Thyroid gland (tissue), 4 donors: ENCODE data around the gene KRT5. TPM values are rescaled to one million over a fixed set of nuclear protein-coding genes. Genes with fewer than 3 reads are reported as not detected.

Experiments
- DNase-seq, 2 donors: peaks; one replicate each; pipeline ENCODE4 v3.0.0-alpha.2; 2019
- H3K27ac ChIP-seq, 3 donors: fragments of 200-600 bp; sonication (generic); 1 replicate in 2 of 3; 2 replicates in 1 of 3; pipeline ENCODE4 v1.5.1; 2016 to 2019; ENCODE audit warnings: mild to moderate bottlenecking in 1 of 3, moderate library complexity in 1 of 3
- H3K27me3 ChIP-seq: fragments of 200-600 bp; sonication (generic); one replicate; pipeline ENCODE4 v1.5.1; 2019
- H3K36me3 ChIP-seq, 2 donors: fragments of 200-600 bp; sonication (generic); one replicate each; pipeline ENCODE4 v1.5.1; 2016 to 2019
- H3K4me1 ChIP-seq, 2 donors: fragments of 200-600 bp; sonication (generic); one replicate each; pipeline ENCODE4 v1.5.1; 2017 to 2019
- H3K4me3 ChIP-seq, 3 donors: fragments of 200-600 bp; sonication (generic); replicated peaks in 1 of 3; 1 replicate in 2 of 3; 2 replicates in 1 of 3; pipeline ENCODE4 v1.5.1; 2016; ENCODE audit warnings: mild to moderate bottlenecking in 1 of 3
- H3K9me3 ChIP-seq: fragments of 200-600 bp; sonication (generic); one replicate; pipeline ENCODE4 v1.5.1; 2017
- POLR2A ChIP-seq, 2 donors: fragments of 450-650 bp; IDR thresholded peaks; one replicate each; pipeline ENCODE4 v1.6.1; 2017; ENCODE audit warnings: antibody characterized with exemption in 2 of 2, mild to moderate bottlenecking in 2 of 2, moderate library complexity in 1 of 2
- WGBS, 2 donors: methylation state at CpG; one replicate each; pipeline ENCODE4 v1.1.5; 2017; 5-methylcytosine and 5-hydroxymethylcytosine counted together
- intact Hi-C: fragments of 100-400 bp; cut with DNase I; formaldehyde crosslinking; loops from one replicate; pipeline ENCODE4 v1.15.1; 2023
- total RNA-seq, 4 donors: library from RNA; depleted of rRNA; stranded (reverse); fragments of >200 nt; gene quantifications; one replicate each; pipeline ENCODE4 v1.2.3, GENCODE V29; 2016
- TF ChIP-seq, protein P1 (sequence below), 6 experiments: fragments of 200-600 bp in 3 of 6; fragments of 450-650 bp in 3 of 6; sonication (generic) in 3 of 6; IDR thresholded peaks; one replicate each; pipeline ENCODE4 v1.5.1; 2016 to 2019; ENCODE audit warnings: antibody characterized with exemption in 6 of 6, mild to moderate bottlenecking in 2 of 6, inconsistent platforms in 1 of 6, moderate library complexity in 1 of 6

The KRT5 gene
- total RNA-seq, 4 donors from 2014 or later: 1.4 TPM; not detected in 3

DNA sequence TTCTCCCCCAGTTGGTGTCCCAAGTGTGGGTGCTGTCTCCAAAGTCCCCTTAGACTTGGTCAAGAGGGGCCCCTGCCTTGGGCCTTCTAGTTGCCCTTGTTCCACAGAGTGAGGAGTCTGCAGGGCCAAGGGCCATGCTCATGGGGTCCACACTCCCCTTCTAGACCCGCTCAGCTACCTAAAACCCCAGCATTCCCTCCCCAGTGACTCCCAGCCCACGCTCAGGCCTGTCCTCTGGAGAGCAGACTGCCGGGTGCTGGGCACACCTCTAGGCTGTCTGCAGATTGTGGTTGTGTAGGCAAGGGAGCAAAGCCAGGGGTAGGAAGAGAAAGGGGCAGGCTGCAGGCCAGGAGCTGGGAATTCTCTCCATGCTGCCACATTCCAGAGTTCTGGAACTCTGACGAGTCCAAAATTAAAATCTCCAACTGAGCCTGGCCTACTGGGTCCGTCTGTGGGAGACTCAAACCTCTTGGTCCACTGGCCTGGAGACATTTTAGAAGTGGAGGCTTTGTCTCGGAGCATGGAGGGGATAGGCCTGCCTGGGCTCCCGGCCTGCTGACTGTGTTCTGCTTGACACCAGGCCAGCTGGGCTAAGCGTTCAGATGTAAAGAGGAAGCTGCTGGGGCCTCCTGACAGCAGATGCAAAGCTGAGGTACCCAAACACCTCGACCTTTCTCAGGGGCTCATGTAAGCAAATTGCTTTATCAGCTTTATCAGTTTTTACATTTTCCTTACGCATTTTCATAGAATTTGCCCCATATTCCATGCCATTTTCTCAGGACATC lies 13.7 kb upstream of the KRT5 start:
- no peak for DNase-seq
- Histone ChIP-seq H3K4me3 (no peak overlapping the region), H3K36me3 (no peaks in the 10 kb centered on the region), H3K27me3 (no peaks in the 10 kb centered on the region), H3K9me3 (no peaks in the 10 kb centered on the region), H3K27ac (no peak overlapping the region), H3K4me1 (no peaks in the 10 kb centered on the region)
- 83% methylated on average over 9 to 10 of the region's 10 CpGs for WGBS, 2 donors
- intact Hi-C loops: no loop called here
- TF ChIP-seq, protein P1, sequence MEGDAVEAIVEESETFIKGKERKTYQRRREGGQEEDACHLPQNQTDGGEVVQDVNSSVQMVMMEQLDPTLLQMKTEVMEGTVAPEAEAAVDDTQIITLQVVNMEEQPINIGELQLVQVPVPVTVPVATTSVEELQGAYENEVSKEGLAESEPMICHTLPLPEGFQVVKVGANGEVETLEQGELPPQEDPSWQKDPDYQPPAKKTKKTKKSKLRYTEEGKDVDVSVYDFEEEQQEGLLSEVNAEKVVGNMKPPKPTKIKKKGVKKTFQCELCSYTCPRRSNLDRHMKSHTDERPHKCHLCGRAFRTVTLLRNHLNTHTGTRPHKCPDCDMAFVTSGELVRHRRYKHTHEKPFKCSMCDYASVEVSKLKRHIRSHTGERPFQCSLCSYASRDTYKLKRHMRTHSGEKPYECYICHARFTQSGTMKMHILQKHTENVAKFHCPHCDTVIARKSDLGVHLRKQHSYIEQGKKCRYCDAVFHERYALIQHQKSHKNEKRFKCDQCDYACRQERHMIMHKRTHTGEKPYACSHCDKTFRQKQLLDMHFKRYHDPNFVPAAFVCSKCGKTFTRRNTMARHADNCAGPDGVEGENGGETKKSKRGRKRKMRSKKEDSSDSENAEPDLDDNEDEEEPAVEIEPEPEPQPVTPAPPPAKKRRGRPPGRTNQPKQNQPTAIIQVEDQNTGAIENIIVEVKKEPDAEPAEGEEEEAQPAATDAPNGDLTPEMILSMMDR (IDR thresholded peaks at IDR 0.05): no peak
- no peak for TF ChIP-seq POLR2A (IDR thresholded peaks at IDR 0.05)

- TF ChIP-seq, protein P1 (IDR thresholded peaks at IDR 0.05): no peak
- TF ChIP-seq POLR2A (IDR thresholded peaks at IDR 0.05): no peak
- WGBS, 2 donors: 62 to 80% methylated on average over 4 of the region's 4 CpGs
- DNase-seq: no peak
- no peaks in the 10 kb centered on the region for H3K9me3 ChIP-seq
- no peaks in the 10 kb centered on the region for H3K36me3 ChIP-seq
- intact Hi-C loops: no loop called here
- H3K27ac ChIP-seq: no peak overlapping the region
- no peak overlapping the region for H3K4me3 ChIP-seq
- no peaks in the 10 kb centered on the region for H3K27me3 ChIP-seq
- H3K4me1 ChIP-seq: no peaks in the 10 kb centered on the region
These were observed 12.4 kb upstream of the KRT5 start for GRCh38 chr12:52532636-52533035.

- Histone ChIP-seq H3K27ac (no peak overlapping the region), H3K9me3 (no peaks in the 10 kb centered on the region), H3K4me3 (no peak overlapping the region), H3K27me3 (no peaks in the 10 kb centered on the region), H3K36me3 (no peaks in the 10 kb centered on the region), H3K4me1 (no peaks in the 10 kb centered on the region)
- WGBS, 2 donors: 82 to 88% methylated on average over 18 of the region's 18 CpGs
- intact Hi-C loops: no loop called here
- TF ChIP-seq, protein P1 (IDR thresholded peaks at IDR 0.05): no peak
- TF ChIP-seq POLR2A (IDR thresholded peaks at IDR 0.05): no peak
- no peak for DNase-seq
These were observed 11.5 kb upstream of the KRT5 start for GRCh38 chr12:52531566-52532300.

GRCh38 chr12:52530905-52531304 lies 10.7 kb upstream of the KRT5 start:
- TF ChIP-seq, protein P1 (IDR thresholded peaks at IDR 0.05): no peak
- no peak for TF ChIP-seq POLR2A (IDR thresholded peaks at IDR 0.05)
- H3K4me3 ChIP-seq: no peak overlapping the region
- H3K36me3 ChIP-seq: no peaks in the 10 kb centered on the region
- H3K9me3 ChIP-seq: no peaks in the 10 kb centered on the region
- H3K27ac ChIP-seq: no peak overlapping the region
- no peaks in the 10 kb centered on the region for H3K27me3 ChIP-seq
- no peaks in the 10 kb centered on the region for H3K4me1 ChIP-seq
- DNase-seq: no peak
- WGBS, 2 donors: 98 to 100% methylated on average over 2 of the region's 2 CpGs
- intact Hi-C loops: no loop called here

DNA sequence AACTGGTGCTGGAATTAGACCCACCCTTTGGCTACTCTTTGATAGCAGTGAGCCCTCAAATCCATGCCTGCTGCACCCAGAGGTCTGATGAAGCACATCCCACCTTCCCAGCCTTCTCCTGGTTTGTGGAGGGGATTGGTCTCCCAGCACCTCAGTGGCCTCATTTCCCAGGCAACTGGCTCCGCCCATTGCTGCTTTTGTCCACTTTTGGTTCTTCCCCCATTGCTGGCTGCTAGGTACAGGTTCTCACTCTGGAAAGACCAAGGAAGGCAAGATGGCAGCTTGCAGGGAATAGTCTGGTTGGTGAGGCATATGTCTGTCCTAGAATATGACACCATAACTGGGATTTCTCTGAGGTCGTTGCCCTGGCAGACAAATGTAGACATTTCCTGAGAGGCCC lies 10.2 kb upstream of the KRT5 start:
- Histone ChIP-seq H3K27ac (no peak overlapping the region), H3K9me3 (no peaks in the 10 kb centered on the region), H3K4me1 (no peaks in the 10 kb centered on the region), H3K36me3 (no peaks in the 10 kb centered on the region), H3K4me3 (no peak overlapping the region), H3K27me3 (no peaks in the 10 kb centered on the region)
- 85 to 90% methylated on average over 2 of the region's 2 CpGs for WGBS, 2 donors
- no peak for DNase-seq
- TF ChIP-seq, protein P1 (IDR thresholded peaks at IDR 0.05): no peak
- no peak for TF ChIP-seq POLR2A (IDR thresholded peaks at IDR 0.05)
- intact Hi-C loops: no loop called here
